ENCODE measurements around the gene MOSPD2. TPM values are rescaled to one million over a fixed set of nuclear protein-coding genes. Genes with fewer than 3 reads are reported as not detected.

The MOSPD2 gene
- total RNA-seq, 2 experiments from 2014 or later, result 6.4 to 6.8 TPM

DNA sequence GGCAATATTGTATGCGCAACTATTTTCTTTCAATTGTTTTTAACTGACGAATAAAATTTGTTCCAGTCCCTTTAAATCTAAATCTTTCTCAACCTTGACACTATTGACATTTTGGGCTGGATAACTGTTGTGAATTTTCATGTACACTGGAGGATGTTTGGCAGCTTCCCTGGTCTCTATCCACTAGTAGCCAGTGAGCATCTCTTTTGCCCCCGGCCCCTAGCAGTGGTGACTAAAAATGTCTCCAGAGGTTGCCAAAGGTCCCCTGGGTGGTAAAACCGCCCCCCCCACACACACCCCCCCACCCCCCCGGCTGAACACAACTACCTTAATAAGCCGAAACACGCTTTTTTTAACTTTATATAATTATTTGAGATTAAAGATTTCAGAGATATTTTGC is 866 bp upstream of the MOSPD2 start:
- peak overlapping the region; percentile 93 for H3K4me3 Mint-ChIP-seq
- H3K27me3 ChIP-seq (ENCODE audit: control insufficient read depth in 1 of 2, insufficient read depth in 2 of 2, low read length in 2 of 2), result no peaks in the 10 kb centered on the region
- POLR2A ChIA-PET, result no interaction called here
- no peaks in the 10 kb centered on the region for H3K36me3 ChIP-seq (ENCODE audit: insufficient read depth, low read length)
- CTCF ChIA-PET, result no interaction called here
- no peaks in the 10 kb centered on the region for H3K27me3 Mint-ChIP-seq
- H3K27ac Mint-ChIP-seq, result peak overlapping the region; percentile 14
- H3K27ac ChIP-seq (ENCODE audit: low read depth in 1 of 2, low read length in 2 of 2), result peak overlapping the region in 1 of 2 donors; percentile 64
- H3K4me1 Mint-ChIP-seq (ENCODE audit: low read depth), result peaks cover 8% of the 10 kb centered on the region
- no peak for ATAC-seq (ENCODE audit: poor library complexity)
- no peaks in the 10 kb centered on the region for H3K9me3 Mint-ChIP-seq
- H3K36me3 Mint-ChIP-seq (ENCODE audit: low read depth), result peaks cover 6% of the 10 kb centered on the region
- peak in 1 of 14 experiments; percentile 3 for DNase-seq
- peak overlapping the region; percentile 85 for H3K4me3 ChIP-seq (ENCODE audit: low read length)
- H3K9me3 ChIP-seq (ENCODE audit: control insufficient read depth in 1 of 2, insufficient read depth in 1 of 2, low read length in 2 of 2), result no peaks in the 10 kb centered on the region
- no peak for TF ChIP-seq CTCF (IDR thresholded peaks at IDR 0.05)
- intact Hi-C loops (cut with DNase I, micrococcal nuclease), result loop anchor here (5.0 to 10.0 kb wide), 5 partner anchors 465 to 1992 kb away; partner anchors contain the start of genes CA5B (in 1 of the 2), GEMIN8 (in 1 of the 2) and PIGA (in 1 of the 2)
- peaks cover 7% of the 10 kb centered on the region for H3K4me1 ChIP-seq (ENCODE audit: insufficient read depth, low read length)

DNA sequence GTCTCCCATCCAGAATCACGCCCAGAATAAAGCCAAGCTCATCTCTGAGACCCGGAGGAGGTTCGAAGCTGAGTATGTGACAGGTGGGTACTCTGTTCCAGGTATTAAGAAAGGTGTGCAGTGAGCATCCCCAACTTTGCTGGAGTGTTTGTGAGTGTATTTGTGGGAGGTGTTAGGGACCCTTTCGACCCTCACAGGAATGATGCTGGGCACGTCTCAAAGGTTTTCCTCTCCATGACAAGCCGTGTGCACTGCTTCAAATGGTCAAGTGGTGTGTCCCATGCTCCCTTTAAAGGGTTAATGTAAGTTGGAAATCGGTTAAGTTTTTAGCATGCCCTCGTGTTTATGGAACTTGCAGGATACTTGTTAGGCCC is 442 bp downstream of the MOSPD2 start:
- DNase-seq (no peak), ATAC-seq (ENCODE audit: poor library complexity) (no peak)
- H3K4me1 Mint-ChIP-seq (ENCODE audit: low read depth), result peaks cover 8% of the 10 kb centered on the region
- Histone ChIP-seq H3K4me3 (ENCODE audit: low read length) (peak overlapping the region; percentile 85), H3K27me3 (ENCODE audit: control insufficient read depth in 1 of 2, insufficient read depth in 2 of 2, low read length in 2 of 2) (no peaks in the 10 kb centered on the region), H3K27ac (ENCODE audit: low read depth in 1 of 2, low read length in 2 of 2) (peak overlapping the region; percentile 71 to 72), H3K36me3 (ENCODE audit: insufficient read depth, low read length) (no peaks in the 10 kb centered on the region), H3K4me1 (ENCODE audit: insufficient read depth, low read length) (peaks cover 7% of the 10 kb centered on the region), H3K9me3 (ENCODE audit: control insufficient read depth in 1 of 2, insufficient read depth in 1 of 2, low read length in 2 of 2) (no peaks in the 10 kb centered on the region)
- H3K27me3 Mint-ChIP-seq, result no peaks in the 10 kb centered on the region
- CTCF ChIA-PET, result no interaction called here
- intact Hi-C loops (cut with DNase I, micrococcal nuclease), result loop anchor here (5.0 to 10.0 kb wide), 5 partner anchors 464 to 1991 kb away; partner anchors contain the start of genes CA5B (in 1 of the 2), GEMIN8 (in 1 of the 2) and PIGA (in 1 of the 2)
- peak overlapping the region; percentile 93 for H3K4me3 Mint-ChIP-seq
- TF ChIP-seq CTCF (IDR thresholded peaks at IDR 0.05), result no peak
- POLR2A ChIA-PET, result interaction anchor here (0.7 kb wide), 1 partner anchor 846 kb away, joined by 3 read pairs; no protein-coding TSS in a partner anchor
- no peaks in the 10 kb centered on the region for H3K9me3 Mint-ChIP-seq
- peak overlapping the region; percentile 91 for H3K27ac Mint-ChIP-seq
- peaks cover 9% of the 10 kb centered on the region for H3K36me3 Mint-ChIP-seq (ENCODE audit: low read depth)

DNA sequence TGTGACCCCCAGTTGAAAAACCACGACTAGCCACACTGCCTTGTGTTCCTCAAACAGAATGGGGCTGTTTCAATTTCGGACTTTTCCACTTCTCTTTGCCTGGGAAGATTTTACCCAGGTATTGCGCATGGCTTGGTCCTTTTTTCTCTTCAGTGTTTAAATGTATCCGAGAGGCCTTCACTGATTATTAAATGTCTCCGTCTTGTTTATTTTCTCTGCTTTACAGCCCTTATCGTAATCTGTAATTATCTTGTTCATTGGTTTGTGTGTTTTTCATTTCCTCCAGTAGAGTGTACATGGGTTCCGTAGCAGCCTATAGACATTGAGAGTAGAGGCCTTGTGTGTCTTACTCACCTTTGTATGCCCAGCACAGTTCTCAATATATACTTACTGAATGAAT is 2.4 kb downstream of the MOSPD2 start:
- H3K27ac Mint-ChIP-seq, result no peak overlapping the region
- intact Hi-C loops (cut with DNase I, micrococcal nuclease), result loop anchor here in 1 of 2 experiments (10.0 kb wide), 2 partner anchors 859 to 1989 kb away; partner anchors contain the start of gene CA5B
- Histone ChIP-seq H3K36me3 (ENCODE audit: insufficient read depth, low read length) (no peaks in the 10 kb centered on the region), H3K9me3 (ENCODE audit: control insufficient read depth in 1 of 2, insufficient read depth in 1 of 2, low read length in 2 of 2) (no peaks in the 10 kb centered on the region), H3K27me3 (ENCODE audit: control insufficient read depth in 1 of 2, insufficient read depth in 2 of 2, low read length in 2 of 2) (no peaks in the 10 kb centered on the region), H3K4me3 (ENCODE audit: low read length) (no peak overlapping the region), H3K27ac (ENCODE audit: low read depth in 1 of 2, low read length in 2 of 2) (no peak overlapping the region), H3K4me1 (ENCODE audit: insufficient read depth, low read length) (peaks cover 7% of the 10 kb centered on the region)
- H3K36me3 Mint-ChIP-seq (ENCODE audit: low read depth), result peaks cover 9% of the 10 kb centered on the region
- POLR2A ChIA-PET, result no interaction called here
- TF ChIP-seq CTCF (IDR thresholded peaks at IDR 0.05), result no peak
- no peaks in the 10 kb centered on the region for H3K9me3 Mint-ChIP-seq
- no peak overlapping the region for H3K4me3 Mint-ChIP-seq
- DNase-seq (no peak), ATAC-seq (ENCODE audit: poor library complexity) (no peak)
- H3K4me1 Mint-ChIP-seq (ENCODE audit: low read depth), result peaks cover 13% of the 10 kb centered on the region
- no peaks in the 10 kb centered on the region for H3K27me3 Mint-ChIP-seq
- CTCF ChIA-PET, result no interaction called here

All from CD4-positive, alpha-beta T cell (primary cell).